DND-41 (cell line): ENCODE measurements around the gene PCK2.

Source experiments
- ATAC-seq: fragments of 200-7000 bp; cut with Tn5 transposase; 3 replicates; pipeline ENCODE4 v1.9.1; 2021; ENCODE audit warnings: low read depth; ENCODE audit not compliant: insufficient read depth
- DNase-seq: peaks from one replicate; pipeline ENCODE4 v3.0.0-alpha.2; 2020
- H2AFZ ChIP-seq: 2 replicates; pipeline ENCODE4 v1.6.0; 2012; ENCODE audit warnings: low read depth, low read length
- H3K27ac ChIP-seq: 2 replicates; pipeline ENCODE4 v1.5.1; 2012; ENCODE audit warnings: low read length, inconsistent platforms
- H3K27me3 ChIP-seq: fragments of 200-600 bp; sonication (generic); 2 replicates; pipeline ENCODE4 v1.6.0; 2012; ENCODE audit warnings: low read length, mild to moderate bottlenecking, inconsistent platforms; ENCODE audit not compliant: insufficient read depth, poor library complexity
- H3K36me3 ChIP-seq: 2 replicates; pipeline ENCODE4 v1.5.1; 2012; ENCODE audit warnings: low read length, inconsistent platforms; ENCODE audit not compliant: insufficient read depth
- H3K4me1 ChIP-seq: 2 replicates; pipeline ENCODE4 v1.5.1; 2012; ENCODE audit warnings: mild to moderate bottlenecking, low read length; ENCODE audit not compliant: insufficient read depth
- H3K4me2 ChIP-seq: 2 replicates; pipeline ENCODE4 v1.6.0; 2012; ENCODE audit warnings: mild to moderate bottlenecking, moderate library complexity, low read length, inconsistent platforms; ENCODE audit not compliant: insufficient read depth
- H3K4me3 ChIP-seq, 2 experiments: fragments of 200-600 bp in 1 of 2; shearing (Covaris generic) in 1 of 2; 2 replicates each; pipeline ENCODE4 v1.5.1; 2012 to 2016; ENCODE audit warnings: inconsistent platforms in 2 of 2, low read length in 2 of 2, mild to moderate bottlenecking in 2 of 2, low read depth in 1 of 2, moderate library complexity in 1 of 2
- H3K79me2 ChIP-seq: 2 replicates; pipeline ENCODE4 v1.6.0; 2012; ENCODE audit warnings: low read length, inconsistent platforms; ENCODE audit not compliant: insufficient read depth
- H3K9ac ChIP-seq: 2 replicates; pipeline ENCODE4 v1.6.0; 2012; ENCODE audit warnings: low read depth, mild to moderate bottlenecking, inconsistent platforms, low read length, moderate library complexity
- H3K9me3 ChIP-seq: 2 replicates; pipeline ENCODE4 v1.5.1; 2012; ENCODE audit warnings: low read length, moderate library complexity, mild to moderate bottlenecking, inconsistent platforms; ENCODE audit not compliant: insufficient read depth, severe bottlenecking
- H4K20me1 ChIP-seq: 2 replicates; pipeline ENCODE4 v1.6.0; 2012; ENCODE audit warnings: low read length; ENCODE audit not compliant: insufficient read depth
- CTCF ChIP-seq: IDR thresholded peaks from 2 replicates; pipeline ENCODE4 v1.5.1; 2012; ENCODE audit warnings: borderline replicate concordance, low read length, moderate library complexity, mild to moderate bottlenecking; ENCODE audit not compliant: poor library complexity, severe bottlenecking; ENCODE audit errors: extremely low read depth
- EZH2 ChIP-seq: IDR thresholded peaks from 3 replicates; pipeline ENCODE4 v1.6.1; 2012; ENCODE audit warnings: borderline replicate concordance, low read depth, mild to moderate bottlenecking, moderate library complexity, low read length, inconsistent platforms; ENCODE audit not compliant: severe bottlenecking

PCK2 gene

DNA sequence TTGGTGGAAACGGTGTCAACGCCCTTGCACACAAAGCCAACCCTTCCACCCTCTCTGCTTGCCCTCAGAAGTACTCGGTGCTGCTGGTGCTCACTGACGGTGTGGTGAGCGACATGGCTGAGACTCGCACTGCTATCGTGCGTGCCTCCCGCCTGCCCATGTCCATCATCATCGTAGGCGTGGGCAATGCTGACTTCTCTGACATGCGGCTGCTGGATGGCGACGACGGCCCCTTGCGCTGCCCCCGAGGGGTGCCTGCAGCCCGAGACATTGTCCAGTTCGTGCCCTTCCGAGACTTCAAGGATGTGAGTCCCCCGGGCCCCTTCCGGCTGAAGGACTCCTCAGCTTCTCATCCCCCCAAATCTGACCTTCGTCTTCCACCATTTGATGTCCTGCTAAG is 17.0 kb upstream of the PCK2 start:
- no peaks in the 10 kb centered on the region for H3K79me2 ChIP-seq
- peaks cover 18% of the 10 kb centered on the region for H4K20me1 ChIP-seq
- H3K27ac ChIP-seq: no peak overlapping the region
- H3K4me3 ChIP-seq: no peak overlapping the region
- no peak for TF ChIP-seq CTCF
- TF ChIP-seq EZH2: no peak
- H3K36me3 ChIP-seq: no peaks in the 10 kb centered on the region
- H3K4me1 ChIP-seq: peaks cover 15% of the 10 kb centered on the region
- H3K4me2 ChIP-seq: no peak overlapping the region
- H2AFZ ChIP-seq: no peak overlapping the region
- H3K27me3 ChIP-seq: peaks cover 21% of the 10 kb centered on the region
- DNase-seq (no peak), ATAC-seq (no peak)
- no peaks in the 10 kb centered on the region for H3K9me3 ChIP-seq
- no peak overlapping the region for H3K9ac ChIP-seq

DNA sequence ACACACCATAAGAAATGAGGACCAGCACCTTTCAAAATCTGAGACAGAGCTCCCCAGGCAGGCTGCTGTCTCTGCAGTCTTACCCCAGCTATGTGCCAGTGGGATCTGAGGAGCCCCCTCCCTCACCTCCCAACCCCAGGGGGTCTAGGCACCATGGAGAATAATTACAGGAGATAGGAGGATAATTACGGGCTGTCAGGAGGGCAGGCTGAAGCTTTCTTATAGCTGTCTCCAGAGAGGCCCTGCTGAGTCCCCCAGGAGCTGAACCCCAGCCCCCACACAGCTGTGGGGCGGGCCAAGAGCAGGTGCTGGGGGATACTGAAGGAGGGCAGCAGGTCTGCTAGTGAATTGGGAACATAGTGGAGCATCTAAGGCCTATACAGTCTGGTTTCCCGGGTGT is 16.0 kb upstream of the PCK2 start:
- TF ChIP-seq CTCF (no peak), EZH2 (no peak)
- DNase-seq (no peak), ATAC-seq (no peak)

GRCh38 chr14:24079491-24080141 is 14.5 kb upstream of the PCK2 start:
- no peak overlapping the region for H2AFZ ChIP-seq
- H4K20me1 ChIP-seq: peaks cover 20% of the 10 kb centered on the region
- no peak overlapping the region for H3K27ac ChIP-seq
- H3K27me3 ChIP-seq: peaks cover 31% of the 10 kb centered on the region
- H3K79me2 ChIP-seq: no peaks in the 10 kb centered on the region
- H3K4me1 ChIP-seq: peaks cover 15% of the 10 kb centered on the region
- ATAC-seq (no peak), DNase-seq (no peak)
- no peak overlapping the region for H3K4me3 ChIP-seq
- no peaks in the 10 kb centered on the region for H3K36me3 ChIP-seq
- H3K4me2 ChIP-seq: no peak overlapping the region
- H3K9ac ChIP-seq: no peak overlapping the region
- TF ChIP-seq CTCF (no peak), EZH2 (no peak)
- H3K9me3 ChIP-seq: no peaks in the 10 kb centered on the region

More for the DNA sequence above, 16.0 kb upstream of the PCK2 start:
- H2AFZ ChIP-seq: no peak overlapping the region
- no peak overlapping the region for H3K27ac ChIP-seq
- no peaks in the 10 kb centered on the region for H3K79me2 ChIP-seq
- H3K36me3 ChIP-seq: no peaks in the 10 kb centered on the region
- no peak overlapping the region for H3K4me2 ChIP-seq
- H3K27me3 ChIP-seq: peaks cover 31% of the 10 kb centered on the region
- no peak overlapping the region for H3K9ac ChIP-seq
- H3K4me1 ChIP-seq: peaks cover 15% of the 10 kb centered on the region
- no peak overlapping the region for H3K4me3 ChIP-seq
- H3K9me3 ChIP-seq: no peaks in the 10 kb centered on the region
- peaks cover 20% of the 10 kb centered on the region for H4K20me1 ChIP-seq

- H3K27ac ChIP-seq: no peak overlapping the region
- H3K79me2 ChIP-seq: no peaks in the 10 kb centered on the region
- no peak overlapping the region for H3K4me3 ChIP-seq
- peaks cover 15% of the 10 kb centered on the region for H3K4me1 ChIP-seq
- peaks cover 20% of the 10 kb centered on the region for H4K20me1 ChIP-seq
- no peaks in the 10 kb centered on the region for H3K9me3 ChIP-seq
- peak overlapping the region; percentile 79 for H3K4me2 ChIP-seq
- H3K9ac ChIP-seq: no peak overlapping the region
- DNase-seq: no peak
- H2AFZ ChIP-seq: no peak overlapping the region
- H3K36me3 ChIP-seq: no peaks in the 10 kb centered on the region
- no peak for TF ChIP-seq EZH2
- TF ChIP-seq CTCF: no peak
- ATAC-seq: no peak
- H3K27me3 ChIP-seq: peaks cover 31% of the 10 kb centered on the region
Observed at GRCh38 chr14:24080142-24080530, 14.0 kb upstream of the PCK2 start.
